Measurements from ENCODE around the gene PLA2G15. TPM values are rescaled to one million over a fixed set of nuclear protein-coding genes. Genes with fewer than 3 reads are reported as not detected.
A peak's percentile ranks its signal among the peaks of the same experiment; 100 is the strongest.

Gene PLA2G15
- total and polyA plus RNA-seq, 5 donors = 18.2 to 30.8 (median 27.8) TPM

DNA sequence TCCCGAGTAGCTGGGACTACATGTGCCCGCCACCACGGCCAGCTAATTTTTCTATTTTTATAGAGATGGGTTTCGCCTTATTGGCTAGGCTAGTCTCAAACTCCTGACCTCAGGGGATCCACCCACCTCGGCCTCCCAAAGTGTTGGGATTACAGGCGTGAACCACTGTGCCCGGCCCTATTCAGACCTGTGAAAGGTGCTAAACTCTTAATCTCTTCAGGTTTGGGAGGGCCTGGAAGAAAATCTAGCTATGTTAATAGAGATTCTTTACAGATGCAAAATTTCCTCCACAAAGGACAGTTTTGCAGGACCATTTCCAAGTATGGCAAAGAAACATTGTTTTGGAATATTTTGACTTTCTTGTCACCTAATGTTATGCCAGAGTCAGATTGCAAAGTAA is 3.1 kb upstream of the PLA2G15 start:
- ATAC-seq (no peak), DNase-seq (no peak)
- no peaks in the 10 kb centered on the region for H3K27me3 ChIP-seq (ENCODE audit: control insufficient read depth, insufficient read depth)
- WGBS = 83% methylated on average over 7 of the region's 7 CpGs
- no peak overlapping the region for H3K4me3 ChIP-seq (ENCODE audit: low read length)
- H3K4me1 ChIP-seq (ENCODE audit: control insufficient read depth, insufficient read depth, low read length) = peaks cover 11% of the 10 kb centered on the region
- H3K27ac ChIP-seq (ENCODE audit: low read length) = no peak overlapping the region
- no peaks in the 10 kb centered on the region for H3K9me3 ChIP-seq (ENCODE audit: control insufficient read depth, low read length)
- intact Hi-C loops (cut with DNase I) = loop anchor here in 3 of 4 donors (5.0 to 10.0 kb wide), 2 partner anchors 85 to 273 kb away; no protein-coding TSS in a partner anchor

DNA sequence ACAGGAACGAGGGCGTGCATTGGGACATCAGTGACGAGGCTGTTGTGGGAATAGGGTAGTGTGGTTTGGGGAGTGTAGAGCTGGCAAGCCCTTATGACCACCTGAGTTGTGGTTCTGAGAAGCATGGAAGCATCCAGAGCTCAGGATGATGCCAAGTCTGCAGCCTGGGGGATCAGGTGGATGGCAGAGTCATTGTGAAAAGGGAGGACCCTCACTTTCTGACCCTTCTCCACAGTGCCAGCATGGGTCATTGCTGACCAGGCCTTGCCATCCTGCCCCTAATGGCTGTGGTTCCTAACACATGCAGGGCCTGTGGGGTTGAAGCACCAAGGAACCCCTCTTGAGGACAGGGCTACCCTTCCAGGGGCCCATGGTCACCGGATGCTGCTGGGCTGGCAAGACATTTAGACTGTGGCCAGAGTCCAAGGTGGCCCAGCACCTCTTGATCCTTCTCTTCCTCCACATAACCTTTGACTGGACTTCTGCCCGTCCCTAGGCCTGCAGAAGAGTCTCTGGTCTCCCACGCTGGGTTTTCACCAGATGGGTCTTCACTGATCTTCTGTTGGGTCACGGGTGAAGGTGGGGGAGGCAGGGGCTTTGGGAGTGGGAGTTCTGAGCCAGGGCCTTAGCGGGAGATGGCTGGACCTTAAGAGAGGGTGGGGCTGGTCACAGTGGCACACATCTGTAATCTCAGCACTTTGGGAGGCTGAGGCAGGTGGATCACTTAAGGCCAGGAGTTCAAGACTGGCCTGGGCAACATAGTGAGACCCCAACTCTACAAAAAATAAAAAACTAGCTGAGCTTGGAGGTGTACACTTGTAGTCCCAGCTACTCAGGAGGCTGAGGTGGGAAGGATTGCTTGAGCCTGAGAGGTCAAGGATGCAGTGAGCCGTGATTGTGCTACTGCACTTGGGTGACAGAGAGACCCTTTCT is 2.0 kb upstream of the PLA2G15 start:
- DNase-seq (peak in 2 of 3 donors; percentile 31 to 34), ATAC-seq (no peak)
- Histone ChIP-seq H3K4me3 (ENCODE audit: low read length) (no peak overlapping the region), H3K27me3 (ENCODE audit: control insufficient read depth, insufficient read depth) (no peaks in the 10 kb centered on the region), H3K4me1 (ENCODE audit: control insufficient read depth, insufficient read depth, low read length) (peaks cover 19% of the 10 kb centered on the region), H3K9me3 (ENCODE audit: control insufficient read depth, low read length) (no peaks in the 10 kb centered on the region), H3K27ac (ENCODE audit: low read length) (no peak overlapping the region)
- intact Hi-C loops (cut with DNase I) = loop anchor here in 3 of 4 donors (5.0 to 10.0 kb wide), 2 partner anchors 84 to 272 kb away; no protein-coding TSS in a partner anchor
- WGBS = 79% methylated on average over 9 of the region's 9 CpGs

DNA sequence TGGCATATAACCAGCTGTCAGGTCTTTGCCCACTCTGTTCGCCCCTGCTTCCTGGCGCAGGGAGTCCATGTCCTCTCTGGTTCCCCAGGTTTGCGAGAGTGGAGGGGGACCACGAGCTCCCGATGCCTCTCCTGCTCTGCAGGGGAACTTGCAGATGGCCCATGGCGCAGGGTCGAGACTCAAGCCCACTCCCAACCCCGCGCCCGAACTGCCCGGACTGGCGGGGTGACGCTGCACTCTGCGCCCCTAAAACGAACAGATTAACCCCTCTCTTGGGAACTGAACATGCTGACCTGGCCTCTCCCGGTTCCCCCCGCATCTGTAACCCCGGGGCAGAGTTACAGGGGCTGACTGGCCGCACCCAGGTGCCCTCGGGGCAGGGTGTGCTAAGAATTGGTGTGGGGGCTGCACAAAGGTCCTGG is 681 bp upstream of the PLA2G15 start:
- peak overlapping the region; percentile 68 for H3K4me3 ChIP-seq (ENCODE audit: low read length)
- DNase-seq = peak in 1 of 3 donors; percentile 54
- no peak for ATAC-seq
- no peak overlapping the region for H3K27ac ChIP-seq (ENCODE audit: low read length)
- intact Hi-C loops (cut with DNase I) = loop anchor here in 3 of 4 donors (5.0 to 10.0 kb wide), 2 partner anchors 83 to 270 kb away; no protein-coding TSS in a partner anchor
- H3K9me3 ChIP-seq (ENCODE audit: control insufficient read depth, low read length) = no peaks in the 10 kb centered on the region
- WGBS = 8% methylated on average over 20 of the region's 20 CpGs
- no peaks in the 10 kb centered on the region for H3K27me3 ChIP-seq (ENCODE audit: control insufficient read depth, insufficient read depth)
- peaks cover 19% of the 10 kb centered on the region for H3K4me1 ChIP-seq (ENCODE audit: control insufficient read depth, insufficient read depth, low read length)

DNA sequence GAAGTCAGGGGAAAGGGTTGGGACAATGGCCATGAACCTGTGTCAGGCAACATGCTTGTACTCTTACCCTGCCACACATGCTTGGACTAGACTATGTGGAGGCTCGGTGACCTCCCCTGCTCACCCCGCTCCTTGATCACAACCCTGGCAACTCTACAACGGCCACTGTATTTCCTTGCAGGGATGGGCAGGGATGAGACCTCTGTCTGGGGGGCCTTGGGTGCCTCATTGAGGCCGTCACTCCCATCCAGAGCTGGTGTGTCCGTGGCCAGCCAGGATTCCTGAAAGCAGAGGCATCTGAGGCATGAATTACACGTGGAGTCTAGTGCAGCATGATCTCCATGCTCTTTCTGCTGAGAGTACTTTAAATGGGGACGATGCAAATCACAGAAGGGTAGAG is 948 bp downstream of the PLA2G15 start:
- Histone ChIP-seq H3K4me1 (ENCODE audit: control insufficient read depth, insufficient read depth, low read length) (peaks cover 19% of the 10 kb centered on the region), H3K9me3 (ENCODE audit: control insufficient read depth, low read length) (no peaks in the 10 kb centered on the region), H3K4me3 (ENCODE audit: low read length) (peak overlapping the region; percentile 68), H3K27me3 (ENCODE audit: control insufficient read depth, insufficient read depth) (no peaks in the 10 kb centered on the region), H3K27ac (ENCODE audit: low read length) (peak overlapping the region; percentile 67)
- 74% methylated on average over 7 of the region's 7 CpGs for WGBS
- DNase-seq (peak in 1 of 3 donors; percentile 41), ATAC-seq (no peak)
- intact Hi-C loops (cut with DNase I) = loop anchor here in 1 of 4 donors (10.0 kb wide), 1 partner anchor 269 kb away; no protein-coding TSS in a partner anchor

DNA sequence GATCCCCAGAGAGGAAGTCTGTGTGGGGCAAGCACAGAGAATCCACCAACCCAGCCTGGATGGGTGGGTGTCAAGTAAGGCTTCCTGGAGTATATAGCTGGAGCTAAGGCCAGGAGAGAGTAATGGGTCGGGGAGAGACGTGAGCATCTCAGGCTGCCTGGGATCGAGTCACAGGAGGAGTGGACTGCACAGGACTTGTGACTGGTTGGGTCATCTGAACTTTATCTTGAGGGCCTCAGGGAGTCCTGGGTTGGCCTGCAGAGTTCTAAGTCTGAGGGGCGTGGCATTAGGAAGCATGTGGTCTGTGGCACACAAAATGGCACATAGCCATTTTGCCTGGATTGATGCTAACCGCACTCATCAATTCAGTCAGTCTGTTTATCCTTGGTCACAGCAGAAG is 1.5 kb downstream of the PLA2G15 start:
- no peak overlapping the region for H3K4me3 ChIP-seq (ENCODE audit: low read length)
- DNase-seq = peak in 1 of 3 donors; percentile 23
- 68% methylated on average over 5 of the region's 5 CpGs for WGBS
- no peak for ATAC-seq
- intact Hi-C loops (cut with DNase I) = loop anchor here in 1 of 4 donors (10.0 kb wide), 1 partner anchor 268 kb away; no protein-coding TSS in a partner anchor
- no peaks in the 10 kb centered on the region for H3K9me3 ChIP-seq (ENCODE audit: control insufficient read depth, low read length)
- H3K27me3 ChIP-seq (ENCODE audit: control insufficient read depth, insufficient read depth) = no peaks in the 10 kb centered on the region
- peaks cover 19% of the 10 kb centered on the region for H3K4me1 ChIP-seq (ENCODE audit: control insufficient read depth, insufficient read depth, low read length)
- peak overlapping the region; percentile 67 for H3K27ac ChIP-seq (ENCODE audit: low read length)

DNA sequence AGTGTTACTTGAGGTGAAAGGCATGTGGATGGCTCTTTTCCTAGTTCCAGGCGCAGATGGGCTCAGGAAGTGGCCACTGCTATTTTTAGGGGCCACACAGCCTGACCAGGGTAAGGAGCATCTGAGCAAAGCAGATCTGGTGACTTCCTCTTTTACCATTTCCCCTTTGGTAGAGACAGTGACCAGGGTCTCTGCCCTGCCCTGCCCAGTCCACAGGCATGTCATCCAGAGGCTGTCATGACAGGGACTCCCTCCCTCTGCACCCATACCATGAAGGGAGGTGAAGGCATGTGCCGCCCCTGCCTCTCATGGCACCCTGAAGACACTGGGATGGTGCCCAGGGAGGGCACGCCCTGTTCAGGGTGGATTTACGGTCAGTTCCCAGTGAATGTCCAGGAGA is 2.2 kb downstream of the PLA2G15 start:
- WGBS = 74% methylated on average over 4 of the region's 4 CpGs
- ATAC-seq (peak; percentile 5), DNase-seq (peak in 2 of 3 donors; percentile 59 to 60)
- H3K4me1 ChIP-seq (ENCODE audit: control insufficient read depth, insufficient read depth, low read length) = peaks cover 19% of the 10 kb centered on the region
- no peak overlapping the region for H3K4me3 ChIP-seq (ENCODE audit: low read length)
- intact Hi-C loops (cut with DNase I) = loop anchor here in 1 of 4 donors (10.0 kb wide), 1 partner anchor 267 kb away; no protein-coding TSS in a partner anchor
- H3K9me3 ChIP-seq (ENCODE audit: control insufficient read depth, low read length) = no peaks in the 10 kb centered on the region
- H3K27ac ChIP-seq (ENCODE audit: low read length) = peak overlapping the region; percentile 67
- no peaks in the 10 kb centered on the region for H3K27me3 ChIP-seq (ENCODE audit: control insufficient read depth, insufficient read depth)

DNA sequence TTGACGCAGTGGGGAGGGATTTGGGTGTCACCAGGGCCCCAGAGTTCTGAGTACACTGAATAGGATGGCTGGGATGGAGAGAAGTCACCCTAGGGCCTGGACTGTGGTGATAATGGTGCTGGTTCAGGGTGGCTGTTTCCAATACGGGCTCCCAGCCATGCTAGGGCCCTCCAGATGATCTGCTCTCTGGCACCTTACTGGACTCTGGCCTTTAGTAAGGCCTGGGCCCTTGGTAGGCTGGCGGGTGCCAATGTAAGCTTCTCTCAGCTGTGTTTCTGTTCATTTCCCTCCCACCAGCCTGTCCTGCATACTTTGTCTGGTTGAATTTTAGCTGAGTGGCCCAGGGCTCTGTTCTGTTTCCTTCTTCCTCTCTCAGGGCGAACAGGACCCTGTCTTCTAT is 2.8 kb downstream of the PLA2G15 start:
- no peak overlapping the region for H3K4me3 ChIP-seq (ENCODE audit: low read length)
- ATAC-seq (no peak), DNase-seq (peak in 1 of 3 donors; percentile 30)
- intact Hi-C loops (cut with DNase I) = loop anchor here in 1 of 4 donors (10.0 kb wide), 1 partner anchor 267 kb away; no protein-coding TSS in a partner anchor
- peak overlapping the region; percentile 67 for H3K27ac ChIP-seq (ENCODE audit: low read length)
- H3K27me3 ChIP-seq (ENCODE audit: control insufficient read depth, insufficient read depth) = no peaks in the 10 kb centered on the region
- H3K9me3 ChIP-seq (ENCODE audit: control insufficient read depth, low read length) = no peaks in the 10 kb centered on the region
- peaks cover 21% of the 10 kb centered on the region for H3K4me1 ChIP-seq (ENCODE audit: control insufficient read depth, insufficient read depth, low read length)
- WGBS = 70% methylated on average over 4 of the region's 4 CpGs

DNA sequence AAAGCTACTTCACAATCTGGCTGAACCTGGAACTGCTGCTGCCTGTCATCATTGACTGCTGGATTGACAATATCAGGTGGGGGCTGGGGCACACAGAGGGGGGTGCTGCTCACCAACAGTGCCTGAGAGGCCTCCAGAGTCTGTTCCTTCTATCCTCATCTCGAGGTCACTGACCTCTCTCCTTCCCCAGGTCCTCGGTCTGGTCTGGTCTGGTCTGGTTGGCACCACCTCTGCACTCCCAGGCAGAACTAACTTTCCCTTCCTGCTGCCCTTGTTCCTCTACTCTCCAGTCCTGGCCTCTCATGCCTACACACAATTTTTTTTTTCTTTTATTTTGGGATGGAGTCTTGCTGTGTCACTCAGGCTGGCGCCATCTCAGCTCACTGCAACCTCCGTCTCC is 4.2 kb downstream of the PLA2G15 start:
- Histone ChIP-seq H3K4me1 (ENCODE audit: control insufficient read depth, insufficient read depth, low read length) (peaks cover 23% of the 10 kb centered on the region), H3K27ac (ENCODE audit: low read length) (no peak overlapping the region)
- intact Hi-C loops (cut with DNase I) = loop anchor here in 1 of 4 donors (10.0 kb wide), 1 partner anchor 265 kb away; no protein-coding TSS in a partner anchor

DNA sequence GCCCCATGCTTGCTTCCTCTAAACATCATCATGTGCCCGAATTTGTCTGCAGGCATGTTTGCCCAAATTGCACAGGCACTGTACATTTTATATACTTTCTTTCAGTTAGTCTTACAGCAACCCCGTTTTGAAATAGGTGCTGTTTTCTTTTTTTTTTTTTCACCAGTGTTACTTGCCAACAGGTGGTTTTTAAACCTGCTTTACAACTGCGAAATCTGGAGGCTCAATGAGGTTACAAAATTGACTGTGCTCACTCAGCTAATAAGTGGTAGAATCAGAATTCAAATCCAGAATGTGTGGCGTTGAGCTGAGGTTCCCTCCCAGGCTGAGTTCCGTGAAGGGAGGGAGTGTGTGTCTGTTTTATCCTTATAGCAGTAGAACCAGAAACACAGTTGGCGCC is 5.8 kb downstream of the PLA2G15 start:
- Histone ChIP-seq H3K27ac (ENCODE audit: low read length) (peak overlapping the region; percentile 88), H3K4me3 (ENCODE audit: low read length) (no peak overlapping the region), H3K4me1 (ENCODE audit: control insufficient read depth, insufficient read depth, low read length) (peaks cover 23% of the 10 kb centered on the region), H3K9me3 (ENCODE audit: control insufficient read depth, low read length) (no peaks in the 10 kb centered on the region), H3K27me3 (ENCODE audit: control insufficient read depth, insufficient read depth) (no peaks in the 10 kb centered on the region)
- intact Hi-C loops (cut with DNase I) = no loop called here
- ATAC-seq = no peak
- no peak for DNase-seq
- 86% methylated on average over 6 of the region's 6 CpGs for WGBS

More for the DNA sequence above, 4.2 kb downstream of the PLA2G15 start:
- ATAC-seq = no peak
- Histone ChIP-seq H3K4me3 (ENCODE audit: low read length) (no peak overlapping the region), H3K9me3 (ENCODE audit: control insufficient read depth, low read length) (no peaks in the 10 kb centered on the region), H3K27me3 (ENCODE audit: control insufficient read depth, insufficient read depth) (no peaks in the 10 kb centered on the region)
- 84% methylated on average over 4 of the region's 4 CpGs for WGBS
- DNase-seq = no peak

DNA sequence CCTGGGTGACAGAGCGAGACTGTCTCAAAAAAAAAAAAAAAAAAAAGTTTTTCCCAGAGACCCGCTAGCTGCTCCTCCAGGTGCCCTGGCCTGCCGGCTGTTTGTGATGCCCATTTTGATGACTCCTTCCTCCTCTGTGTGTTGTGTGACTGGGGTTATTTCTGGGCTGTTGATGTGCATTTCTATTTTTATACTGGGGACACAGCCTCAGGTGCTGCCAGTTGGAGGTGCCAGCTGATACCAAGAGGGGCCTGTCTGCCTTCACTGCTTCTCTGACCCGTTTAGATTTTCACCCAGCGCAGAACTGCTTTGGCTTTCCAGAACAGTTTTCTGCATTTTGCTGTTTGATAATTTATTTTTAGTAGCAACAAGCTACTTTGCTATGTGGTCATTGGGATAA is 6.7 kb downstream of the PLA2G15 start:
- peak overlapping the region; percentile 95 for H3K27ac ChIP-seq (ENCODE audit: low read length)
- DNase-seq (peak in 1 of 3 donors; percentile 63), ATAC-seq (peak; percentile 71 to 74)
- intact Hi-C loops (cut with DNase I) = no loop called here
- H3K27me3 ChIP-seq (ENCODE audit: control insufficient read depth, insufficient read depth) = no peaks in the 10 kb centered on the region
- peaks cover 14% of the 10 kb centered on the region for H3K4me1 ChIP-seq (ENCODE audit: control insufficient read depth, insufficient read depth, low read length)
- no peak overlapping the region for H3K4me3 ChIP-seq (ENCODE audit: low read length)
- H3K9me3 ChIP-seq (ENCODE audit: control insufficient read depth, low read length) = no peaks in the 10 kb centered on the region
- 73% methylated on average over 5 of the region's 5 CpGs for WGBS

DNA sequence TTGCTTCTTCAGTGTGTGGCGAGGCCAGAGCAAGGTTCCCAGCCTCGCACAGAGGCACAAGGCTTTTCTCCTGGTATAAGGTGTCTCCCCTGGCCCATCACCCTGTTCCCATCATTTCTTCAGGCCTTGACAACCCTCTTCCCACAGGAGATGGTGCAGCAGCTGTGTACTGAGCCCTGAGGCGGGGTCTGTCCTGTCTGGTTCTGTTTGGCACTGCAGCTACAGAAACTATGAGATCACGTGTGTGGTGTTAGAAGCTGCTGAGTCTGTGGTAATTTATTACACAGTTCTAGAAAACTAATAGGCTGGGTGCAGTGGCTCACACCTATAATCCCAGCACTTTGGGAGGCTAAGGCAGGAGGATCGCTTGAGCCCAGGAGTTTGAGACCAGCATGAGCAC is 7.2 kb downstream of the PLA2G15 start:
- Histone ChIP-seq H3K4me3 (ENCODE audit: low read length) (no peak overlapping the region), H3K4me1 (ENCODE audit: control insufficient read depth, insufficient read depth, low read length) (peaks cover 10% of the 10 kb centered on the region), H3K27ac (ENCODE audit: low read length) (peak overlapping the region; percentile 95), H3K9me3 (ENCODE audit: control insufficient read depth, low read length) (no peaks in the 10 kb centered on the region), H3K27me3 (ENCODE audit: control insufficient read depth, insufficient read depth) (no peaks in the 10 kb centered on the region)
- intact Hi-C loops (cut with DNase I) = no loop called here
- DNase-seq (no peak), ATAC-seq (peak in 1 of 2 donors; percentile 3)
- WGBS = 66% methylated on average over 5 of the region's 5 CpGs

Measured in right cardiac atrium (tissue), 5 donors.